Osteocyte (in vitro differentiated cells): ENCODE results near the gene ZNF618. TPM values are rescaled to one million over a fixed set of nuclear protein-coding genes. Genes with fewer than 3 reads are reported as not detected.

Experiments used
- DNase-seq: peaks from one replicate; pipeline ENCODE4 v3.0.0; 2021; ENCODE audit warnings: mixed read lengths; ENCODE audit not compliant: unreplicated experiment; ENCODE audit errors: extremely low spot score
- H3K27ac Mint-ChIP-seq: one replicate; pipeline ENCODE4 v1.8.0; 2021; ENCODE audit warnings: mild to moderate bottlenecking, mixed read lengths; ENCODE audit not compliant: unreplicated experiment
- H3K27me3 Mint-ChIP-seq: one replicate; pipeline ENCODE4 v1.8.0; 2021; ENCODE audit warnings: mixed read lengths; ENCODE audit not compliant: unreplicated experiment
- H3K36me3 Mint-ChIP-seq: one replicate; pipeline ENCODE4 v1.8.0; 2021; ENCODE audit warnings: mixed read lengths; ENCODE audit not compliant: unreplicated experiment
- H3K4me1 Mint-ChIP-seq: one replicate; pipeline ENCODE4 v1.8.0; 2021; ENCODE audit warnings: mixed read lengths; ENCODE audit not compliant: unreplicated experiment
- H3K4me3 Mint-ChIP-seq: one replicate; pipeline ENCODE4 v1.8.0; 2021; ENCODE audit warnings: mild to moderate bottlenecking, moderate library complexity, mixed read lengths; ENCODE audit not compliant: unreplicated experiment
- H3K9me3 Mint-ChIP-seq: one replicate; pipeline ENCODE4 v1.8.0; 2021; ENCODE audit warnings: mixed read lengths; ENCODE audit not compliant: unreplicated experiment
- CTCF ChIP-seq: fragments of 200-600 bp; sonication (generic); IDR thresholded peaks from 2 replicates; pipeline ENCODE4 v1.5.0; 2021; ENCODE audit warnings: antibody characterized with exemption, mild to moderate bottlenecking, moderate library complexity
- total RNA-seq: library from RNA; stranded (reverse); gene quantifications from 2 replicates; pipeline ENCODE4 v1.2.1, GENCODE V29; 2021

ZNF618 gene
- total RNA-seq, 1 donor from 2014 or later, result 36.8 TPM

GRCh38 chr9:113919382-113919781, 43.3 kb downstream of the ZNF618 start:
- Mint-ChIP-seq H3K36me3 (peaks cover 11% of the 10 kb centered on the region), H3K27me3 (no peaks in the 10 kb centered on the region), H3K9me3 (peaks cover 19% of the 10 kb centered on the region), H3K27ac (no peak overlapping the region), H3K4me1 (peaks cover 6% of the 10 kb centered on the region), H3K4me3 (no peak overlapping the region)
- TF ChIP-seq CTCF, result no peak
- peak; percentile 77 for DNase-seq

- peaks cover 24% of the 10 kb centered on the region for H3K9me3 Mint-ChIP-seq
- H3K27ac Mint-ChIP-seq, result no peak overlapping the region
- DNase-seq, result peak; percentile 78
- peaks cover 6% of the 10 kb centered on the region for H3K4me1 Mint-ChIP-seq
- no peak overlapping the region for H3K4me3 Mint-ChIP-seq
- TF ChIP-seq CTCF, result no peak
- H3K36me3 Mint-ChIP-seq, result peaks cover 16% of the 10 kb centered on the region
- H3K27me3 Mint-ChIP-seq, result no peaks in the 10 kb centered on the region
Observed at GRCh38 chr9:113919871-113920270, 43.8 kb downstream of the ZNF618 start.

GRCh38 chr9:113920872-113921271, 44.8 kb downstream of the ZNF618 start:
- Mint-ChIP-seq H3K27ac (no peak overlapping the region), H3K27me3 (no peaks in the 10 kb centered on the region), H3K9me3 (peaks cover 32% of the 10 kb centered on the region), H3K4me1 (peaks cover 6% of the 10 kb centered on the region), H3K4me3 (no peak overlapping the region), H3K36me3 (peaks cover 21% of the 10 kb centered on the region)
- DNase-seq, result no peak
- no peak for TF ChIP-seq CTCF

- H3K4me1 Mint-ChIP-seq, result peaks cover 6% of the 10 kb centered on the region
- H3K27me3 Mint-ChIP-seq, result no peaks in the 10 kb centered on the region
- no peak for DNase-seq
- peaks cover 38% of the 10 kb centered on the region for H3K9me3 Mint-ChIP-seq
- no peak for TF ChIP-seq CTCF
- peaks cover 25% of the 10 kb centered on the region for H3K36me3 Mint-ChIP-seq
- H3K4me3 Mint-ChIP-seq, result no peak overlapping the region
- H3K27ac Mint-ChIP-seq, result no peak overlapping the region
Observed at GRCh38 chr9:113921396-113921925, 45.4 kb downstream of the ZNF618 start.

- no peak overlapping the region for H3K4me3 Mint-ChIP-seq
- no peak overlapping the region for H3K27ac Mint-ChIP-seq
- no peak for TF ChIP-seq CTCF
- peaks cover 39% of the 10 kb centered on the region for H3K9me3 Mint-ChIP-seq
- peaks cover 6% of the 10 kb centered on the region for H3K4me1 Mint-ChIP-seq
- no peaks in the 10 kb centered on the region for H3K27me3 Mint-ChIP-seq
- peaks cover 26% of the 10 kb centered on the region for H3K36me3 Mint-ChIP-seq
- DNase-seq, result peak; percentile 44
Observed at GRCh38 chr9:113922160-113922559, 46.1 kb downstream of the ZNF618 start.
